Immature natural killer cell (primary cell): Measurements from ENCODE around the gene ATG5. TPM values are rescaled to one million over a fixed set of nuclear protein-coding genes. Genes with fewer than 3 reads are reported as not detected.
"Not testable (repeated sequence)": the region's sequence is repeated elsewhere in the genome, so short reads cannot be mapped to it uniquely, and the experiment has no call there.

Source experiments
- DNase-seq, 3 donors: peaks; one replicate each; pipeline ENCODE4 v3.0.0; 2022; ENCODE audit warnings: mixed read lengths in 1 of 3
- H3K27ac Mint-ChIP-seq, 6 donors: one replicate each; pipeline ENCODE4 v1.8.0; 2020; ENCODE audit warnings: mixed read lengths in 6 of 6, mild to moderate bottlenecking in 5 of 6, inconsistent platforms in 4 of 6, moderate library complexity in 3 of 6
- H3K27me3 Mint-ChIP-seq, 3 donors: one replicate each; pipeline ENCODE4 v1.8.0; 2020 to 2021; ENCODE audit warnings: low read depth in 3 of 3, mild to moderate bottlenecking in 3 of 3, mixed read lengths in 3 of 3, moderate library complexity in 3 of 3, inconsistent platforms in 1 of 3
- H3K36me3 Mint-ChIP-seq, 3 donors: one replicate each; pipeline ENCODE4 v1.8.0; 2020; ENCODE audit warnings: mixed read lengths in 3 of 3, inconsistent platforms in 2 of 3, mild to moderate bottlenecking in 2 of 3
- H3K4me1 Mint-ChIP-seq, 2 donors: one replicate each; pipeline ENCODE4 v1.8.0; 2020; ENCODE audit warnings: inconsistent platforms in 2 of 2, mild to moderate bottlenecking in 2 of 2, mixed read lengths in 2 of 2, moderate library complexity in 1 of 2
- H3K4me3 Mint-ChIP-seq, 5 donors: one replicate each; pipeline ENCODE4 v1.8.0; 2020; ENCODE audit warnings: mild to moderate bottlenecking in 5 of 5, mixed read lengths in 5 of 5, inconsistent platforms in 3 of 5, moderate library complexity in 3 of 5
- H3K9me3 Mint-ChIP-seq, 6 donors: one replicate each; pipeline ENCODE4 v1.8.0; 2020; ENCODE audit warnings: mild to moderate bottlenecking in 6 of 6, mixed read lengths in 6 of 6, inconsistent platforms in 4 of 6, moderate library complexity in 3 of 6
- polyA plus RNA-seq, 3 donors: library from polyadenylated mRNA; unstranded; fragments of 300-500 nt; fragmentation: Illumina TruSeq; gene quantifications; one replicate each; pipeline ENCODE4 v1.2.3, GENCODE V29; 2021

The ATG5 gene
- polyA plus RNA-seq, 3 donors from 2014 or later = 37.7 to 41.9 (median 41.7) TPM

DNA sequence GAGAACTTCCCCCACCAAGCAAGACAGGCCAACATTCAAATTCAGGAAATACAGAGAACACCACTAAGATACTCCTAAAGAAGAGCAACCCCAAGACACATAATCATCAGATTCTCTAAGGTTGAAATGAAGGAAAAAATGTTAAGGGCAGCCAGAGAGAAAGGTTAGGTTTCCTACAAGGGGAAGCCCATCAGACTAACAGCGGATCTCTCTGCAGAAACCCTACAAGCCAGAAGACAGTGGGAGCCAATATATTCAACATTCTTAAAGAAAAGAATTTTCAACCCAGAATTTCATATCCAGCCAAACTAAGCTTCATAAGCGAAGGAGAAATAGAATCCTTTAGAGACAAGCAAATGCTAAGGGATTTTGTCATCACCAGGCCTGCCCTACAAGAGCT lies 61.1 kb downstream of the ATG5 start:
- peaks cover 15 to 48% (median 24%) of the 10 kb centered on the region in 3 donors for H3K36me3 Mint-ChIP-seq
- not testable (repeated sequence) for H3K27me3 Mint-ChIP-seq, H3K4me3 Mint-ChIP-seq, H3K27ac Mint-ChIP-seq, DNase-seq
- peaks cover 0 to 12% (median 4%) of the 10 kb centered on the region in 6 donors for H3K9me3 Mint-ChIP-seq
- peaks cover 28 to 64% of the 10 kb centered on the region in 2 donors for H3K4me1 Mint-ChIP-seq

DNA sequence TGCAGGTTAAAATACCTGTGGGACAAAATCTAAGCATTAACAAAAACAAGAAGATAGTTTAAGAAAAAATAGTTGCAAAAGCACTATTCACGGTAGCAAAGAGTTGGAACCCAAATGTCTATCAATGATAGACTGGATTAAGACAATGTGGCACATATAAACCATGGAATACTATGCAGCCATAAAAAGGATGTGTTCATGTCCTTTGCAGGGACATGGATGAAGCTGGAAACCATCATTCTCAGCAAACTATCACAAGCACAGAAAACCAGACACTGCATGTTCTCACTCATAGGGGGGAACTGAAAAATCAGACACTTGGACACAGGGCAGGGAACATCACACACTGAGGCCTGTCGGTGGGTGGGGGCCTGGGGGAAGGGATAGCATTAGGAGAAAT lies 65.8 kb downstream of the ATG5 start:
- H3K27me3 Mint-ChIP-seq, H3K27ac Mint-ChIP-seq, H3K4me3 Mint-ChIP-seq, H3K9me3 Mint-ChIP-seq, DNase-seq: not testable (repeated sequence)
- Mint-ChIP-seq H3K4me1 (peaks cover 11 to 36% of the 10 kb centered on the region in 2 donors), H3K36me3 (peaks cover 4 to 16% (median 8%) of the 10 kb centered on the region in 3 donors)

DNA sequence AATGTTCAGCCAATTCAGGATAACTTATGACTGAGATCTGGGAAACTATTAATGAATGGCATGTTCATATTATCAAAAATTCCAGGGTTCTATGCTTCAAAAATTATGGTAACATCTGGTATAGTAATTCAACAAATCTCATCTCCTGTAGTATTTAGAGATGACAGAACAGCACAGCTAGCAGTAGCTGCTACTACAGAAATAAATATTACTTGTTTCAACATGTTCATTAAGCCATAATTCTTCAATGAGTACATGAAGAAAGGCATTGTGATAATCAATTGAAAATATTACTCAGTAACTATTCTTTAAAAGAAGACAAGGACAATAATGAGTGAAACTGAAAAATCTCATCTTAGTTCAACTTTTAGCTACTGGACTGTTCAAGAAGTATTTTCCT lies 66.8 kb downstream of the ATG5 start:
- H3K9me3 Mint-ChIP-seq = no peaks in the 10 kb centered on the region
- no peak overlapping the region for H3K27ac Mint-ChIP-seq
- peaks cover 7 to 32% of the 10 kb centered on the region in 2 donors for H3K4me1 Mint-ChIP-seq
- H3K27me3 Mint-ChIP-seq = peaks cover 0 to 3% (median 0%) of the 10 kb centered on the region in 3 donors
- no peak for DNase-seq
- peaks cover 4 to 11% (median 6%) of the 10 kb centered on the region in 3 donors for H3K36me3 Mint-ChIP-seq
- no peak overlapping the region for H3K4me3 Mint-ChIP-seq

DNA sequence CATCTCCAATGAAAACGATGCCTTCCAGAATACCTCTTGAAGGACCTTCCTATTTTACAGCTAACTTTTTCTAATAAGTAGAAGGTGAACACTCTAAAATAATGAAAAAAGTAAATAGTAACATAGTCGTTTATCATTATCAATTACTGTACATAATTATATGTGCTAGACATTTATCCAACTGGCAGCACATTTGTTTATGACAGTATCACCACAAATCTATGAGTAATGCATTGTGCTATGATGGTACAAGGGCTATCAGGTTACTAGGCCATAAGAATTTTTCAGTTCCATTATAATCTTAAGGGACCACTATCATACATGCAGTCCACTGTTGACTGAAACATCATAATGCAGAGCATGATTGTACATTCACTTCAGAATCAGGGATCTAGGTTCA lies 68.4 kb downstream of the ATG5 start:
- DNase-seq = no peak

DNA sequence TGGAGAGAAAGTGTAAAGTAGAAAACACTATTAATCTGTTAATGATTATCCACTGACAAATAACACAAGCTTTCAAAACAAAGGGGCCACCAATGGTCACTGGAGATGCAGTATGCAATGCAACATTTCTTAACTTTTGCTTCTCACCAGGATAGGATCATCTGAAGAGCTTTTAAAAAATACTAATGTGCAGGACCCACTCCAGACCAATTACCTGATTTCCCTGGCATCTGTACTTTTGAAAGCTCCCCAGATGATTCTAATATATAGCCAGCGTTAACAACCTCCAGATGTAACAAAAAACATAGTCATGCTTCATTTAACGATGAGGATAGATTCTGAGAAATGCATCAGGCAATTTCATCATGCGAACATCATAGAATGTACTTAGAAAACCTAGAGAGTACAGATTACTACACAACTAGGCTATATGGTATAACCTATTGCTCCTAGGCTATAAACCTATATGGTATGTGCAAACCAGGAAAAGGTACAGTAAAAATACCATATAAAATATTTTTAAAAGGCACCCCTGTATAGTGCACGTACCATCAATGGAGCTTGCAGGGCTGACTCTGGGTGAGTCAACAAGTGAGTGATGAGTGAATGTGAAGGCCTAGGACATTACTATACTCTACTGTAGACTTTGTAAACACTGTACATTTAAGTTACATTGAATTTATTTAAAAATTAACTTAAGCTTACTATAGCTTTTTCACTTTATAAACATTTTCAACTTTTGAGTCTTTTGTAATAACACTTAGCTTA lies 69.2 kb downstream of the ATG5 start:
- Mint-ChIP-seq H3K36me3 (peaks cover under 1 to 8% (median 6%) of the 10 kb centered on the region in 3 donors), H3K4me1 (peaks cover 3 to 35% of the 10 kb centered on the region in 2 donors), H3K27me3 (peaks cover 0 to 3% (median 0%) of the 10 kb centered on the region in 3 donors), H3K4me3 (no peak overlapping the region), H3K9me3 (no peaks in the 10 kb centered on the region), H3K27ac (no peak overlapping the region)
- no peak for DNase-seq

More for the DNA sequence above, 68.4 kb downstream of the ATG5 start:
- H3K9me3 Mint-ChIP-seq = no peaks in the 10 kb centered on the region
- H3K36me3 Mint-ChIP-seq = peaks cover 4 to 11% (median 6%) of the 10 kb centered on the region in 3 donors
- peaks cover 7 to 38% of the 10 kb centered on the region in 2 donors for H3K4me1 Mint-ChIP-seq
- peaks cover 0 to 3% (median 0%) of the 10 kb centered on the region in 3 donors for H3K27me3 Mint-ChIP-seq
- no peak overlapping the region for H3K4me3 Mint-ChIP-seq
- no peak overlapping the region for H3K27ac Mint-ChIP-seq

DNA sequence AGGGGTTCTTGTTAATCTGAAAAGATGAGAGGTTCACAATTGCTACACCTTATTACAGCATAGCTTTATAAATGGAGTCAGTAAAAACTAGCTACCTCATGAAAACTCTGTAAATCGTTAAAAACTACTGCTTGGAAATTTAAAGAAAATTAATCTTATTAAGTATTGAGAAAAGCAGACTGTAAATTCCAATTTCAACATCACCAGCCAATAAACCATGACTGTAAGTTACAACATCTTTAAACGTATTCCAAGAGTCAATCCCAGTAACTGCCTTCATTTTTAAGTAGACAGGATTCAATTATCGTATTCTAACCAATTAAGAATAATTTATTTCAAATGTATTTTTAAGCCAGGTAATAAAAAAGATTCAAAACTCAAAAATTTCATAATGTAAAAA lies 70.3 kb downstream of the ATG5 start:
- Mint-ChIP-seq H3K9me3 (no peaks in the 10 kb centered on the region), H3K27me3 (peaks cover 0 to 3% (median 0%) of the 10 kb centered on the region in 3 donors), H3K4me1 (peaks cover 11 to 35% of the 10 kb centered on the region in 2 donors), H3K27ac (no peak overlapping the region), H3K36me3 (peaks cover 0 to 7% (median 6%) of the 10 kb centered on the region in 3 donors), H3K4me3 (no peak overlapping the region)
- DNase-seq = no peak

DNA sequence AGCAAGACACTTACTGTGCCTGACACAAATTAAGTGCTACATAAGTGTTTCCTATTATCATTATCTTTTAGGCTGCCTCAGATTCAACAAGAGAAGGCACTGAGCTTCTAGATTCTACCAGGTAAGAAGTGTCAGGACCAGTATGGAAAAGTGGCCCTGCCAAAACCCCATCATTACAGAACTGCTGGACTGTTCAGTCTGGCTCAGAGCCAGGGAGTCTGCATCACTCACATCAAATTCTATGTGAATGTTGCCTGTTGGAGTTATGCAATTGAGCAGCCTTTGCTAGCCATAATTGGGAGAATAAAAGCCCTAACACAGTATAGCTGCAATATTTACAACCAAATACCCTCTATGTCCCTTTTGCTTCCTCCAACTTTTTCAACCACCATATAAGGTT lies 70.9 kb downstream of the ATG5 start:
- Mint-ChIP-seq H3K27me3 (peaks cover 0 to 3% (median 0%) of the 10 kb centered on the region in 3 donors), H3K9me3 (no peaks in the 10 kb centered on the region), H3K4me3 (no peak overlapping the region), H3K36me3 (peaks cover 0 to 4% (median 4%) of the 10 kb centered on the region in 3 donors), H3K4me1 (peaks cover 14 to 42% of the 10 kb centered on the region in 2 donors), H3K27ac (no peak overlapping the region)
- DNase-seq = no peak

DNA sequence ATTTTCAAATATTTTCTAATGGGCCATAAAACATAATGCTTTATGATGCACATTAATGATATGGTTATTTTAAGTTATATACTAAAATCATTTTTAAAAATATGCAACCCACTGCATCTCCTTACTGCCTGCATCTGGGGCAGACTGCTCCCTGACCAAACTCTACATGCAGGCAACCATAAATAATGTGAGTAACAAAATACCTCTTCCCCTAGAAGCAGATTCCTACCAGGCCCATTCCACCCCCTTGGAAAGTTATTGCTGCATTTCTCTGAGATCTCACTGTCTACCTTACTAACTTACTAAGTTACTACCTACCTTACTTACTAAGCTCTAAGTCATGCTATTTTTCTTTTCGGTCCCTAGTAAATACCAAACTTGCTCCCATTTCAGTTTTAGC lies 71.8 kb downstream of the ATG5 start:
- H3K4me1 Mint-ChIP-seq = peaks cover 14 to 44% of the 10 kb centered on the region in 2 donors
- no peak overlapping the region for H3K27ac Mint-ChIP-seq
- no peak overlapping the region for H3K4me3 Mint-ChIP-seq
- no peaks in the 10 kb centered on the region for H3K36me3 Mint-ChIP-seq
- no peak for DNase-seq
- H3K27me3 Mint-ChIP-seq = peaks cover 0 to 3% (median 0%) of the 10 kb centered on the region in 3 donors
- H3K9me3 Mint-ChIP-seq = no peaks in the 10 kb centered on the region

DNA sequence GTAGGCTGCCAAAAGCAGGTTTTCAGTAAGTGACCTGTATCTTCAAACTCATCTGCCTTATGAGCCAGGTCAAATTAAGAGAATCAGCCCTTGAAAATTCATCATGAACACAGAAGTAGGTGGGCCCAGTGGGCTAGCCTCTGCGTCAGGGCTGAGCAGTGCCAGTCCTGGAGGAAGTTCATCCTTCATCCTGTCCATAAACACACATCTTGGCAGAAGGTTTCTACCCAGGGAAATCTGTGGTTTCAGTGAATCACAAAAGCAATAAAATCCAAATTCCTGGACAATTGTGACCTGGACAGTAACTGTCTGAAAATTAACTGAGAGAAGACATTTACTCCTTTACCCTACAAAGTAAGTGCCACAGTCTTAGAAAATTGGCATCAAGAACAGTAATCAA lies 72.4 kb downstream of the ATG5 start:
- H3K9me3 Mint-ChIP-seq = no peaks in the 10 kb centered on the region
- H3K4me1 Mint-ChIP-seq = peaks cover 14 to 44% of the 10 kb centered on the region in 2 donors
- no peak for DNase-seq
- H3K27me3 Mint-ChIP-seq = peaks cover 0 to 3% (median 0%) of the 10 kb centered on the region in 3 donors
- H3K4me3 Mint-ChIP-seq = no peak overlapping the region
- no peaks in the 10 kb centered on the region for H3K36me3 Mint-ChIP-seq
- no peak overlapping the region for H3K27ac Mint-ChIP-seq

DNA sequence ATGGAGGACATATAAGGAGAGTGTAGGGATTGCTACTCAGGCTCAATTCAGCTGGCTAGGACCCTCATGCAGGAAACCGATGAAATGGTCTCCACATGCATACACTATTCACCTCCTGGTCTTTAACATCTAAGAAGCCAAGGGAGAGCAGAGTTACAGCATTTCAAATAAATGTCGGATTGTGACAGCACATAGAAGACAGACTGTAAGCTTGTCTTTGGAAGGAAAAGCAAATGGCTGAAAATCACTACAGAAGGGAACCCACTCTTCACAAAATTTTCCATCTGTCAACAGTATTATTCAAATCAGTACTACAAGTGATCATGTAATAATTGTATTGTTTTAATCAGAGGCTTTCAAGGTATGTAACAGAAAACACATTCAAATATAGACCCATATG lies 72.9 kb downstream of the ATG5 start:
- no peak for DNase-seq
- peak overlapping the region in 1 of 6 donors; percentile 18 for H3K27ac Mint-ChIP-seq
- H3K4me3 Mint-ChIP-seq = no peak overlapping the region
- H3K27me3 Mint-ChIP-seq = peaks cover 0 to 3% (median 0%) of the 10 kb centered on the region in 3 donors
- H3K9me3 Mint-ChIP-seq = no peaks in the 10 kb centered on the region
- peaks cover 14 to 39% of the 10 kb centered on the region in 2 donors for H3K4me1 Mint-ChIP-seq
- peaks cover 0 to 3% (median 2%) of the 10 kb centered on the region in 3 donors for H3K36me3 Mint-ChIP-seq

DNA sequence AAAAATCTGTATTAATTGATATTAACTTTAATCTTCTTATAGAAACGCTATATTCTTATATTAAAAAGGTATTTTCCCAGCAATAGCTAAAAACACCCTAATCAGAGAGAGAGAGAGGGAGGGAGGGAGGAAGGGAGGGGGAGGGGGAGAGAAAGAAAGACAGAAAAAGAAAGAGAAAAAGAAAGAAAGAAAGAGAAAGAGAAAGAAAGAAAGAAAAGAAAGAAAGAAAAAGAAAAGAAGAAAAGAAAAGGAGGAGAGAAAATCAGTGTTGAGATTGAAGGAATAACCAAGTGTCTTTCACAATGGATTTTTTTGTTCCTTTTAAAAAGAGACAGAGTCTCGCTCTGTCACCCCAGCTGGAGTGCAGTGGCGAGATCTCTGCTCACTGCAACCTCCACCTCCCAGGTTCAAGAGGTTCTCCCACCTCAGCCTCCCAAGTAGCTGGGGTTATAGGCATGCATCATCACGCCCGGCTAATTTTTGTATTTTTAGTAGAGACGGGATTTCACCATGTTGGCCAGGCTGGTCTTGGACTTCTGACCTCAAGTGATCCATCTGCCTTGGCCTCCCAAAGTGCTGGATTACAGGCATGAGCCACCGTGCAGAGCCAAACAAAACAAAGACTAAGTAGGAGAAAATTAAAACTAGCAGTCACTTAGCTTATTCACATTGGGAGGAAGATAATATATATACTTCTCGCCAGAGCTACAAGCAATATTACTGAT lies 73.9 kb downstream of the ATG5 start:
- not testable (repeated sequence) for H3K9me3 Mint-ChIP-seq

DNA sequence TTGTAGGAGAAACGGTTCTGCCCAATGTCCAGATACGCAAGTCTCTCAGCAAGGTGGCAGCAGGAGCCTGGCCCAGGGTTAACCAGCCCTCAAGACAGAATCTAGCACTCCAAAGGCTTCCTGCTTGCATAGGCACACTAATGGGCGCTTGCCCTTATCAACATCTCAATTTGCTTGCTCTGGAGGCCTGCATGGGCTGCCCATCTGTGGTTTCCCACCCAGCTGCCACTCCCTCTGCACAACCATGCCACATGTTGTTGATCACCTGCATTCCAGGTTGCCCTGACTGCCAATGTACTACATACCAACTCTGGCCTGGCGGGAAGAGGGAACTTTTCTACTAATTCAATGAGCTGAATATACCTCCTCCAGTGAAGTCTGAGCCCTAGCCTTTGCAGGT lies 74.6 kb downstream of the ATG5 start:
- Mint-ChIP-seq H3K4me1 (peaks cover 14 to 35% of the 10 kb centered on the region in 2 donors), H3K36me3 (peaks cover 0 to 11% (median 7%) of the 10 kb centered on the region in 3 donors), H3K27ac (peak overlapping the region in 1 of 6 donors; percentile 51)

More for the DNA sequence above, 73.9 kb downstream of the ATG5 start:
- Mint-ChIP-seq H3K36me3 (peaks cover 0 to 11% (median 7%) of the 10 kb centered on the region in 3 donors), H3K27ac (peak overlapping the region in 1 of 6 donors; percentile 9), H3K4me1 (peaks cover 14 to 35% of the 10 kb centered on the region in 2 donors)
- not testable (repeated sequence) for DNase-seq, H3K4me3 Mint-ChIP-seq, H3K27me3 Mint-ChIP-seq

DNA sequence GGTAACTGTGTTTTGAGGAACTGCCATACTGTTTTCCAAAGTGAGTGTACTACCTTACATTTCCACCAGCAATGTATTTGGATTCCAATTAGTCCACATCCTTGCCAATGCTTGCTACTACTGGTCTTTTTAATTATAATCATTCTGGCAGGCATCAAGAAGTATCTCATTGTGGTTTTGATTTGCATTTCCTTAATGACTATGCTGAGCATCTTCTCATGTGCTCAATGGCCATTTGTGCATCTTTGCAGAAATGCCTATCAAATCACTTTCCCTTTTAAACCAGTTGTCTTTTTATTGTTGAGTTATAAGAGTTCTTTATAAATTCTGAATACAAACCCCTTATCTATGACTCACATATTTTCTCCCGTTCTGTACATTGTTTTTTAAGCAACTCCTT lies 75.9 kb downstream of the ATG5 start:
- no peaks in the 10 kb centered on the region for H3K9me3 Mint-ChIP-seq
- H3K36me3 Mint-ChIP-seq = peaks cover 0 to 11% (median 7%) of the 10 kb centered on the region in 3 donors
- no peak for DNase-seq
- no peaks in the 10 kb centered on the region for H3K27me3 Mint-ChIP-seq
- H3K27ac Mint-ChIP-seq = no peak overlapping the region
- H3K4me3 Mint-ChIP-seq = no peak overlapping the region
- H3K4me1 Mint-ChIP-seq = peaks cover 11 to 35% of the 10 kb centered on the region in 2 donors

More for the DNA sequence above, 74.6 kb downstream of the ATG5 start:
- no peak for DNase-seq
- peaks cover 0 to 3% (median 0%) of the 10 kb centered on the region in 3 donors for H3K27me3 Mint-ChIP-seq
- no peak overlapping the region for H3K4me3 Mint-ChIP-seq
- H3K9me3 Mint-ChIP-seq = no peaks in the 10 kb centered on the region

DNA sequence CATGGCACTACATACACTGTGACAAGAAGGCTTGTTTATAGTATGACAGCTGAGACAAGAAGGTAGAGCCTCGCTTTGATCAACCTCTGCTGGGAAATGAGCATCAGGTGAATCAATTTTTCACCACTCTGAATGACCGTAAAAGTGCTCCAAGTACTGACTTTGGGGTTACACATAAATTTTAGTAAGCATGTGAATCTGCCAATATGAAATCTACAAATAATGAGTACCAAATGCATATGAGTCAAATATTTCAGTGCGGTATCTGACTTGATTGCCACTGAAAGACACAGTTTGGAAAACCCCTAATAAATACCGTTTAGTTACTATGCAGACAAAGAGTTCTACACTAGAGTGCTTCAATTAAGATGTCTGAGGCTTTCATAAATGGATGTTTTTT lies 77.8 kb downstream of the ATG5 start:
- DNase-seq = no peak
- Mint-ChIP-seq H3K27me3 (no peaks in the 10 kb centered on the region), H3K27ac (peak overlapping the region in 1 of 6 donors; percentile 72), H3K4me1 (peaks cover 11 to 26% of the 10 kb centered on the region in 2 donors), H3K4me3 (no peak overlapping the region), H3K36me3 (peaks cover 5 to 11% (median 10%) of the 10 kb centered on the region in 3 donors), H3K9me3 (no peaks in the 10 kb centered on the region)
